Gastroesophageal sphincter (tissue), 3 donors: ENCODE measurements around the gene RNF212.

Source experiments
- CTCF ChIP-seq, 4 experiments: fragments of 200-600 bp in 2 of 4; fragments of 450-650 bp in 2 of 4; sonication (generic) in 1 of 4; IDR thresholded peaks; one replicate each; pipeline ENCODE4 v1.5.1; 2017 to 2019; ENCODE audit warnings: antibody characterized with exemption in 4 of 4, mild to moderate bottlenecking in 2 of 4, moderate library complexity in 2 of 4
- EP300 ChIP-seq: sonication (generic); formaldehyde crosslinking; IDR thresholded peaks from one replicate; pipeline ENCODE4 v1.6.1; 2017; ENCODE audit warnings: antibody characterized with exemption, mild to moderate bottlenecking
- POLR2A ChIP-seq, 2 donors: fragments of 450-650 bp; IDR thresholded peaks; one replicate each; pipeline ENCODE4 v1.6.1; 2017; ENCODE audit warnings: antibody characterized with exemption in 2 of 2, mild to moderate bottlenecking in 2 of 2, moderate library complexity in 1 of 2

- TF ChIP-seq CTCF (IDR thresholded peaks at IDR 0.05) (no peak), POLR2A (IDR thresholded peaks at IDR 0.05) (no peak), EP300 (no peak)
Measured at GRCh38 chr4:1036095-1036494, 77.3 kb downstream of the RNF212 start.
